Stimulated activated naive CD8-positive, alpha-beta T cell treated with anti-CD3 and anti-CD28 coated beads, Interleukin-15, amount 100 ng/mL, for 72 hours (primary cell): ENCODE measurements around the gene SLC29A3.

Experiments
- ATAC-seq: fragments of 150-1000 bp; cut with Tn5 transposase; 2 replicates; pipeline ENCODE4 v1.10.0; 2021; ENCODE audit warnings: mild to moderate bottlenecking, moderate library complexity
- DNase-seq, 2 donors: peaks; one replicate each; pipeline ENCODE4 v3.0.0; 2021 to 2022
- H3K27ac Mint-ChIP-seq, 2 donors: one replicate each; pipeline ENCODE4 v1.8.0; 2022; ENCODE audit warnings: mild to moderate bottlenecking in 2 of 2, mixed read lengths in 2 of 2, moderate library complexity in 2 of 2
- H3K27me3 Mint-ChIP-seq: one replicate; pipeline ENCODE4 v1.8.0; 2022; ENCODE audit warnings: mixed read lengths
- H3K4me1 Mint-ChIP-seq: one replicate; pipeline ENCODE4 v1.8.0; 2022; ENCODE audit warnings: mild to moderate bottlenecking, mixed read lengths
- H3K4me3 Mint-ChIP-seq, 2 donors: one replicate each; pipeline ENCODE4 v1.8.0; 2022; ENCODE audit warnings: mild to moderate bottlenecking in 2 of 2, mixed read lengths in 2 of 2, moderate library complexity in 1 of 2
- H3K9me3 Mint-ChIP-seq, 2 donors: one replicate each; pipeline ENCODE4 v1.8.0; 2022; ENCODE audit warnings: mixed read lengths in 2 of 2

Gene SLC29A3

GRCh38 chr10:71404503-71405295 lies 85.6 kb downstream of the SLC29A3 start:
- ATAC-seq (no peak), DNase-seq (no peak)
- peaks cover 8% of the 10 kb centered on the region for H3K27me3 Mint-ChIP-seq
- H3K4me1 Mint-ChIP-seq = no peaks in the 10 kb centered on the region
- H3K4me3 Mint-ChIP-seq = no peak overlapping the region
- no peak overlapping the region for H3K27ac Mint-ChIP-seq
- no peaks in the 10 kb centered on the region for H3K9me3 Mint-ChIP-seq

DNA sequence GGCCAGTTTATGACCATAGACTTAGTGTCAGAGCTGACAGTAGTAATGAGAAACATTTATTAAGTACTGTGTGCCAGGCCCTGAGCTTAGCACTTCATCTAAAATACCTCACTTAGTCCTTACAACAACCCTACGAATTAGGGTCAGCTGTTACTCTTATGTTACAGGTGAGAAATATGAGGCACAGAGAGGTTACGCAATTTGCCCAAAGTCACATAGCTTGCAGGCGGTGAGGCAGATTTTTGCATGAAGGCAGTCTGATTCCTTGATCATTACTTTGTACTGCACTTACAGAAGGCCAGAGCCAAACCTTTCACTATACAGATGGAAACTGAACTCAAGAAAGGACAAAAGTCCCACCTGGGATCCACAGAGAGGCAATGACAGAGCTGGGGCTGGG lies 87.8 kb downstream of the SLC29A3 start:
- ATAC-seq (no peak), DNase-seq (no peak)
- Mint-ChIP-seq H3K27me3 (no peaks in the 10 kb centered on the region), H3K4me3 (no peak overlapping the region), H3K4me1 (no peaks in the 10 kb centered on the region), H3K27ac (no peak overlapping the region), H3K9me3 (peaks cover 8 to 9% of the 10 kb centered on the region in 2 donors)

DNA sequence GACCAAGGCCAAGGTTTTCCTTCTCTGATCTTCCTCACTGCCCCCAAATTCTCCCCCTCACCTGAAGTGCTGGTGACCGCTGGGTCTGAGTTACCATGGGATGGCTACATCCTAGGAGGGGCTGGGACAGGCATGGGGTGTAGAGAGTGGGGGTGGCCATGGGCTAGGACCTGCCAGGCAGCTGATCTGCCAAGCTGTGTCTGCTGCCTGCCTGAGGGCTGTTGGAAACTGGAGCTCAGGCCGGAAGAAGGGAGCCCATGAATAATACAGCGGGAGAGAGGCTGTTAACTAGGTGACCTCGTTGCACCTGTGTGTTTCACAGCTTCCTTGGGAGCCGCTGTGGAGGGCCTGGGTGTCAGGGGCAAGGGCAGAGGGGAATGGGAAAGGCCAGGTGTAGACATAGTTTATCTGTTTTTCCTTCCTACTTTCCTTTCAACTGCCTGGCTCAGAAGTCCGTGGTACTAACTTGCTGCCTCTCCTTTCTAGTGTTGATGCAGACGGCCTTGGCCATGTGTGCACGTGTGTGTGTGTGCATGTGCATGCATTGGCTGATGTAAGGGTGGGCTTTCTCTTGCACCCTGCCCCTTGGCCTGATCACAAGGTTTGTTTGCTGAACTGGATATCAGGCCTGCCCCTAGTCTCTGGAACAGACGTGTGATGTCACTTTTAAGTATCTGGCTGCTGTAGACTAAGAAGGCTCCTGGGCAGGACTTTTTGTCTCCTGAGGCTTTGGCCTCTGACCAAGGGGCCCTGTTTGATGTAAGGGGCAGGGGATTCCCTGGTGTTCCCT lies 89.6 kb downstream of the SLC29A3 start:
- no peaks in the 10 kb centered on the region for H3K27me3 Mint-ChIP-seq
- no peak overlapping the region for H3K4me3 Mint-ChIP-seq
- DNase-seq = no peak
- no peak overlapping the region for H3K27ac Mint-ChIP-seq
- no peak for ATAC-seq
- H3K9me3 Mint-ChIP-seq = peaks cover 11 to 13% of the 10 kb centered on the region in 2 donors
- no peaks in the 10 kb centered on the region for H3K4me1 Mint-ChIP-seq

DNA sequence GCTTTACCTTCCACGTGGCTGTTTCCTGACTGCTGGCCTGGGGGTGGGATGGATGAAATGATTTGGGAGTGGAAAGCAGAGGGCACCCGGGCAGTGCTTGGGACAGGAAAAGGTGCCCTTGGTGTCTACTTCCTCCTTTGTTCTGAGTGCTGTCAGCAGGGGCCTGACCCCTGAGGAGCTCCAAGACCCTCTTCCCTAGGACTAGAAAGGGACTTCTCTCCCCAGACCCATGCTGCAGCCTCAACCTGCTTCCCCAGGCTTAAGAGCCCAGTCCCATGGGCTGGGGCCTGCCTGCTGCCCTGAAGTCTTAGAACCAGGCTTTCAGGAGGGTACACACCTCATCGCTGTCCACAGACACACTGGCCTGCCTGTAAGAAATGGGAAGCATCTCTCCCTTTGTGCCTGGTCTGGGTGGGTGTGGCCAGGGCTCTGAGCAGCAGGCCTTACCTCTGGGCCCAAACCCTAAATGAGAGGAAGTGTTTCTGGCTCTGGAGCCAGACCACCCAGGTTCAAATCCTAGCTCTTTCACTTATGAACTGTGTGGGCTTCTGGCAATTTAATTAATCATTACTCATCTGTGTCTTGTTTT lies 90.6 kb downstream of the SLC29A3 start:
- H3K27me3 Mint-ChIP-seq = no peaks in the 10 kb centered on the region
- no peak overlapping the region for H3K27ac Mint-ChIP-seq
- no peak for DNase-seq
- no peaks in the 10 kb centered on the region for H3K4me1 Mint-ChIP-seq
- H3K4me3 Mint-ChIP-seq = no peak overlapping the region
- peaks cover 11 to 13% of the 10 kb centered on the region in 2 donors for H3K9me3 Mint-ChIP-seq
- ATAC-seq = no peak
